NB4 (cell line): ENCODE data around the gene RAD51C.
A peak's percentile ranks its signal among the peaks of the same experiment; 100 is the strongest.
"Not testable (repeated sequence)": the region's sequence is repeated elsewhere in the genome, so short reads cannot be mapped to it uniquely, and the experiment has no call there.

Experiments used
- DNase-seq: peaks from one replicate; pipeline ENCODE4 v3.0.0; 2010; ENCODE audit warnings: low read depth
- H3K4me3 ChIP-seq: one replicate; pipeline ENCODE4 v1.5.1; 2011; ENCODE audit warnings: mild to moderate bottlenecking, low read depth, low read length, moderate library complexity
- MYC ChIP-seq: IDR thresholded peaks from 2 replicates; pipeline ENCODE4 v1.6.1; 2011; ENCODE audit warnings: low read depth, low read length
- POLR2A ChIP-seq: IDR thresholded peaks from 2 replicates; pipeline ENCODE4 v1.6.1; 2011; ENCODE audit warnings: mild to moderate bottlenecking; ENCODE audit not compliant: insufficient read length; ENCODE audit errors: extremely low read depth
- TF ChIP-seq, protein P1 (sequence below): IDR thresholded peaks from 2 replicates; pipeline ENCODE4 v1.6.1; 2011; ENCODE audit warnings: low read depth, low read length
- TF ChIP-seq, protein P2 (sequence below): IDR thresholded peaks from one replicate; pipeline ENCODE4 v1.5.1; 2012; ENCODE audit warnings: low read depth, low read length

RAD51C gene

DNA sequence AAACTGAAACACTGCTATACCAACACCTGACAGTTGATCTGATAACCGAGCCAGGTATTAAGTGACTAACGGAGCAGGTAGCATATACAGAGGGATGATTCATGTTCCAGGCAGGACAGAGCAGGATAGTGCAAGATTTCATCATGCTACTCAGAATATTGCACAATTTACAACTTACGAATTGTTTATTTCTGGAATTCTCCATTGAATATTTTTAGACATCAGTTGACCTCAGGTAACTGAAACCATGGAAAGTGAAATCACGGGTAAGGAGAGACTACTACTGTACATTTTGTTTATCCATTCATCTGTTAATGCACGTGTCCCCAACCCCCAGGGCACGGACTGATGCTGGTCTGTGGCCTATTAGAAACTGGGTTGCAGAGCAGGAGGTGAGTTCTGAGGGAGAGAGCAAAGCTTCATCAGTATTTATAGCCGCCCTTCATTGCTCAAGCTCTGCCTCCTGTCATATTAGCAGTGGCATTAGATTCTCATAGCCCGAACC, 48.8 kb downstream of the RAD51C start:
- TF ChIP-seq POLR2A = no peak
- TF ChIP-seq, protein P1, sequence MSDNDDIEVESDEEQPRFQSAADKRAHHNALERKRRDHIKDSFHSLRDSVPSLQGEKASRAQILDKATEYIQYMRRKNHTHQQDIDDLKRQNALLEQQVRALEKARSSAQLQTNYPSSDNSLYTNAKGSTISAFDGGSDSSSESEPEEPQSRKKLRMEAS = no peak
- TF ChIP-seq, protein P2, sequence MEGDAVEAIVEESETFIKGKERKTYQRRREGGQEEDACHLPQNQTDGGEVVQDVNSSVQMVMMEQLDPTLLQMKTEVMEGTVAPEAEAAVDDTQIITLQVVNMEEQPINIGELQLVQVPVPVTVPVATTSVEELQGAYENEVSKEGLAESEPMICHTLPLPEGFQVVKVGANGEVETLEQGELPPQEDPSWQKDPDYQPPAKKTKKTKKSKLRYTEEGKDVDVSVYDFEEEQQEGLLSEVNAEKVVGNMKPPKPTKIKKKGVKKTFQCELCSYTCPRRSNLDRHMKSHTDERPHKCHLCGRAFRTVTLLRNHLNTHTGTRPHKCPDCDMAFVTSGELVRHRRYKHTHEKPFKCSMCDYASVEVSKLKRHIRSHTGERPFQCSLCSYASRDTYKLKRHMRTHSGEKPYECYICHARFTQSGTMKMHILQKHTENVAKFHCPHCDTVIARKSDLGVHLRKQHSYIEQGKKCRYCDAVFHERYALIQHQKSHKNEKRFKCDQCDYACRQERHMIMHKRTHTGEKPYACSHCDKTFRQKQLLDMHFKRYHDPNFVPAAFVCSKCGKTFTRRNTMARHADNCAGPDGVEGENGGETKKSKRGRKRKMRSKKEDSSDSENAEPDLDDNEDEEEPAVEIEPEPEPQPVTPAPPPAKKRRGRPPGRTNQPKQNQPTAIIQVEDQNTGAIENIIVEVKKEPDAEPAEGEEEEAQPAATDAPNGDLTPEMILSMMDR = no peak
- no peak for TF ChIP-seq MYC

DNA sequence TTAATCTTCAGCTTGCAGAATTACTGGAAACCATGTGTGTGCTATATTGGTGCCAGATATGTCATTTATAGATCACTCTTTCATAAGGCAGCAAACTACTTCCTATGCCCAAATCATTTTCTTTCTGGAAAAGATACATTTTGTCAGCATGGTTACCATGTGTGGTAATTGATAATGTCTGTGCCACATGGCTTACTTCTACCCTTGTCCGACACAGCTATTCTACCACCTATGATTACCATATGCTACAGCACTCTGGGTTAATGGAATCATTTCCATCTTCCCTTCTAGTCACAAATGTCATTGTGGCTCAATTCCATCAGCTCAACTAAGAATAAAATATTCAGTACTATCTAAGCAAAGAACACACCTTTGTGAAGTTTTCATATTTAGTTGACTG, 55.3 kb downstream of the RAD51C start:
- no peak for DNase-seq
- no peak for TF ChIP-seq MYC
- TF ChIP-seq, protein P1 = no peak
- TF ChIP-seq, protein P2 = no peak
- TF ChIP-seq POLR2A = no peak
- no peak overlapping the region for H3K4me3 ChIP-seq

More for the DNA sequence above, 48.8 kb downstream of the RAD51C start:
- H3K4me3 ChIP-seq = no peak overlapping the region
- DNase-seq = no peak

DNA sequence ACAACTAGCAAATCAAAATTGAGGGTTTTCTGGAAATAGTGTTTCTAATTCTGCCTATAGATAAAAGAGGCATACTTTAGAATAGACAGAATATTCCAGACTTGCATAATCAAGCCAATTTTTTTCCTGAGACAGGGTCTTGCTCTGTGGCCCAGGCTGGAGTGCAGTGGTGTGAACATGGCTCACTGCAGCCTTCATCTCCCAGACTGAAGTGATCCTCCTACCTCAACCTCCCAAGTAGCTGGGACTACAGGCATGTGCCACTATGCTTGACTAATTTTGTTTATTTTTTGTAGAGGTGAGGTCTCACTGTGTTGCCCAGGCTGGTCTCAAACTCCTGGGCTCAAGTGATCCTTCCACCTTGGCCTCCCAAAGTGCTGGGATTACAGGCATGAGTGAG, 57.2 kb downstream of the RAD51C start:
- not testable (repeated sequence) for DNase-seq, H3K4me3 ChIP-seq

DNA sequence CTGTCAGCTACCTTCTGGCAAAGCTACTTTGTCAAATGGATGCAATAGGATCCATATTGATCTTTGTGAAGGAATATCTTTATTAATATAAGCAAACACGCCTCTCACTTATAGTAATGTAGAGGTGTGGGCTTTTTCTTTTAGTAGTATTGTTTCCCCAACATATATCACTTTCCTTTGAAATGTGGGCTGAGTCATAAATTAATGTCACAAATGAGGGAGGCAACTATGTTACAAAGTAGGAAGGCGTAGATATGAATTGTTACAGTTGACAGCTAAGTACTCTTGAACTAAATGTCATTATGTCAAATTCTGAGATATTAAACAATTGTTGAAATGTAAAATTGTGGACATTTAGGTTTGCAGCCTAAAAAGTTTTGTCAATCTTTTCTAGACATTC, 60.6 kb downstream of the RAD51C start:
- no peak overlapping the region for H3K4me3 ChIP-seq
- DNase-seq = no peak
- TF ChIP-seq, protein P1 = no peak
- TF ChIP-seq POLR2A (no peak), MYC (no peak)
- TF ChIP-seq, protein P2 = no peak

DNA sequence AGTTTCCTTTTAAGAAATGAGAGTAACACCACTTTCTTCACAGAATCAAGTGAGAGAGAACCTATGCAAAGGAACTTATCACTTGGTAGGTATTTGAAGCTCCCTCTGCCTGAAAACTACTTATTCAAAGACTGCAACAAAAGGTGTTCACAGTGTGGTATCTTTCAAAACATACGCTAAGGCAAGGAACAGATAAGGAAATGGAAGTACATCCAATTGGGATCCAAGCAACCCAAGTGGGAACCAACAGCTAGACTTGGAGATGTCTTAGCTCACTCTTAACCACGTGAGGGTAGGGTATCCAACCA, 62.8 kb downstream of the RAD51C start:
- no peak overlapping the region for H3K4me3 ChIP-seq
- DNase-seq = no peak
- TF ChIP-seq POLR2A (no peak), MYC (no peak)
- TF ChIP-seq, protein P2 = no peak
- TF ChIP-seq, protein P1 = no peak

DNA sequence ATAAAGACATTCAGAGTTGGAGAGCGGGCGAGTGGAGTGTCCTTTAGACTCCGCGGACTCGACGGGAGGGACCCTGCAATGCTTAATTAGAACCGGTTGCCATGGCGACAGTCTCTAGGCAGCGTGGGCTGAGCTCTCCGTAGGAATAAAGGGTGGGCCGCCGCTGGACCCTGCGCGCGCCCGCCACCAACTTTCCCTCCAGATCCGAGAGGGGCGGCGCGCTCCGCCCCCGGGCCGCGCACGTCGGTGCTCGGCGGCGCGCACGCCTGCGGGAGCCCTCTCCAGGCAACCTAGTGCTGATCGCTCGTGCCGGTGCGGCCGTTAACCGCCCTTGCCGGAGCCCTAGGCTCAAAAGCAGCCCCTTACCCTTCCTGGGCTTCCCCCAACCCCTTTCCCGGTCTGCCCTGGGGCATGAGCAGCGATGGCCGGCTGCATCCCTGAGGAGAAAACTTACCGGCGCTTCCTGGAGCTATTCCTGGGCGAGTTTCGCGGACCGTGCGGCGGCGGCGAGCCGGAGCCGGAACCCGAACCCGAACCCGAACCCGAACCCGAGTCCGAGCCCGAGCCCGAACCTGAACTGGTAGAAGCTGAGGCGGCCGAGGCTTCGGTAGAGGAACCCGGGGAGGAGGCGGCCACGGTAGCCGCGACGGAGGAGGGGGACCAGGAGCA, 63.3 kb downstream of the RAD51C start, which contains the start of gene PPM1E:
Gene PPM1E, plus strand, starts transcription at position 278 of the 669 bp plus-strand sequence.
- H3K4me3 ChIP-seq = peak within 1 kb of the TSS; percentile 36
- TF ChIP-seq, protein P1 = no peak
- TF ChIP-seq MYC = no peak
- peak; percentile 42 for DNase-seq
